Glomerular visceral epithelial cell (primary cell): Measurements from ENCODE around the gene SLC37A3.
"Not testable (repeated sequence)": the region's sequence is repeated elsewhere in the genome, so short reads cannot be mapped to it uniquely, and the experiment has no call there.

Source experiments
- DNase-seq: peaks from one replicate; pipeline ENCODE4 v3.0.0-alpha.2; 2016; ENCODE audit errors: extremely low spot score

SLC37A3 gene

DNA sequence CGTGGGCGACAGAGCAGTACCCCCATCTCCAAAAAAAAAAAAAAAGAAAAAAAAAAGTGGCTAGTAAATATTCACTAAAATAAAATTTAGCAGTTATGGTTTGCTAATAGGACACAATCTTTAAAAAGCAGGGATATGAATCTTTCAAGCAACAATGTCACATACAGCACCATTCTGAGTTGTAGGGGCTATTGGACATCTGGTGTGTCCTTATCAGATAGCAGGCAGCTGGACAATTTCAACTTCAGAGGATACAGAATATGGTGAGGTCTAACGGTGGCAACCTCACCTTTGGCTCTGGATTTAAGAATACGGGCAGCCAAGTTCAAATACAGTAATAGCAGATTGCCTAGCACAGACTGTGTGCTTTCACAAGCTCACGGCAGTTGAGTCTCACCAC, 51.1 kb downstream of the SLC37A3 start:
- no peak for DNase-seq

DNA sequence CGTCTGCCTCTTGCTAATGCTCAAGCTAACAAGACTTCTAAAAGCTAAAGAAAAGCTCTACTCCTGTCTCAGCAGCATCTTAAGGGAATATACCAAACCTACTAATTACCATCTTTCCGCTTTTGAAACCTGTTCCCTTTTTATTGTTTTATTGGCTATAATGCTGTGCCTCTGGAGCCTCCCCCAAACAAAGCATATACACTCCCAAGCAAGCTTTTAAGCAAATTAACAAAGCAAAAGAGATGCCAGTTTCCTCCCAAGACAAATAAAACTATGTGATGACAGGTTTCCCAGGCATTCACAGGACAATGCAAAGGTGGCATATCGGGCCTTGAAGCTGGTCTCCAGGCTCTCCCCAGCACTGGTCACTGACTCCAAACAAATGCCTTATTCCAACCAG, 52.9 kb downstream of the SLC37A3 start:
- no peak for DNase-seq

DNA sequence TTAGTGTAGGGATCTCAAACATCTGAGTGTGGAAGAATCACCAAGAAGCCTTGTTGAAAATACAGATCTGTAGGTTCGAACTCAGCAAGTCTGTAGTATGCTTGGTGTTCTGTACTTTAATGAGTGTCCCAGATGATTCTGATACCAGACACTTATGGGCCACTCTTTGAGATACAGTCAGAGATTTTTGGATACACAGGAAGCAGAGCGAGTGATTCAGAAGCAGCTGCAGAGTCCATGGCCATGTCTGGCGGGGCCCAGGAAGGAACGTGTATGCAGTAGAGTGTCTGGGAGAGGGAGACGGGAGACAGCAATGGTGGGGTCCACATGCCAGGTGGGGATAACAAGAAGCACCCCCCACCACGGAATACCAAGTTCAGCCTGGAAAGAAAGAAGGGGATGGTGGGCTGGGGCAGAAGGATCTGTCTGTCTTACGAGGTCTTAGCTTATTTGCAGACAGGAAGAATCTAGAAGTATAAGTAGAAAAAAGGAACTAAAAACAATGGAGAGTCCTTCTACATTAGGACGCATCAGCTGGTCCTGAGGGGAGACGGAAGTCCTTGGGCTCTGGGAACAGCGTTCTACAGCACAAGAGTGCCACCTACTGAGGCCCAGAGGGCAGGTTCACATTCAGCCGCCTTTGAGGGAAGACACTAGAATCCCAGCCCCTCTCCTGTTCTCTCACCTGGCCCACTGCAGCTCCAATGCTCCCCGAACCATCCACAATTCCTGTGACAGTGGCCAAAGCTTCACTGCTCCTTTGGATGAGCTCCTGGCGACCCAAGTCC, 55.4 kb downstream of the SLC37A3 start:
- no peak for DNase-seq

DNA sequence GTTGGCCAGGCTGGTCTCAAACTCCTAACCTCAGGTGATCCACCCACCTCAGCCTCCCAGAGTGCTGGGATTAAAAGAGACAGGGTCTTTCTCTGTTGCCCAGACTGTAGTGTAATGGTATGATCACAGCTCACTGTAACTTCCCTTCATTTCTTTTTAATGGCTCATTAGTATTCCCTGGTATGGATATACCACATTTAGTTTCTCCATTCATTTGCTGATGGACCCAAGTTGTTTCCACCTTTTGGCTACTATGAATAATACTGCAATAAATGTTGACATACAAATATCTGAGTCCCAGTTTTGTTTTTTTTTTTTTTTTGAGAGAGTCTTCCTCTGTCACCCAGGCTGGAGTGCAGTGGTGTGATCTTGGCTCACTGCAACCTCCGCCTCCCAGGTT, 59.4 kb downstream of the SLC37A3 start:
- DNase-seq: not testable (repeated sequence)

DNA sequence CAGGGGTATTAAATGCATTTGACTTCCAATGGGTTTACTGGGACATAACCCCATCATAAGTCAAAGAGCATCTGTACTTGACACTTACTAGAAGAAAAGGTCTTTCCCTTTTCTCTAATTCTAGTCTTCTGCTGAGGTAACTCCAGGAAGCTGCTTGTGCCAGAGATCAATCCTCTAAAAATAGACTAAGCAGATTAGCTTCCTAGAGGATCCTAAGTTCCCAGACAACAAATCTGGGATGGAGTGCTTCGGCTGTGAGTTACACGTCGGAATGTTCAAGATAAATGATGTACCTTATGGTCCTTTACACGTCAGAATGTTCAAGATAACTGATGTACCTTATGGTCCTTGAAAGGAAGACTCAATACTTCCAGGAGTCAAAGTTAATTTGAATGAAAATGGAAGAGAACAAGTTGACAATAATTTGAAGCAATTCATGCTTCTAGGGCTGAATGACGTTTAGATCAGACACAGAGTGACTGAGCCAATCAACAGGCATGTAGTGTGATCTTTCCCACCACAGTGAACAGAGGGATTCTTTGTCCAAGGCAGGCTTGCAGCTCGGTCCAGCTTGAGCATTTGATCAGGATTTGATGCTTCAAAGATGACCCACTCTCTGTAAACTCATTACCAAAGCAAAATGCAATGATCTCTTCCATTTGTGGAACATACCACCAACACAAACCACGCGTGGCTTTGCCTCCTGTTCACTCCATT, 63.8 kb downstream of the SLC37A3 start:
- no peak for DNase-seq

DNA sequence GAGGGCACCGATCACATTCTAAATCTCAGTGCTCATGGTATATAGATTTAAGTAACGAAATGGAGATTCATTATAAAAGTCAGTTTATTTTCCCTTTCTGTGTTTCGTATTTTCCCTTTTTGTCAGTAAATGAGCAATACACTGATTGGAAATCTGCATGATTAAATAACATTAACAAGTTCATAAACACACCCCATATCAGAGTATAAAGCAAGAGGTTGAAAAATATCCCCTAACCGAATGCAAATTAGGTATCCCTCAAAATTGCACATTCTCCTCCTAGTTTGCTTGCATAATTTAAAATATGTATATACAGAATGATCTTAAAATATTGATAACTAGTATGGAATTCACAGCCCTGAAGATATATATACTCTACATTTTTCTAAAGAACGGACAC, 64.6 kb downstream of the SLC37A3 start:
- no peak for DNase-seq

DNA sequence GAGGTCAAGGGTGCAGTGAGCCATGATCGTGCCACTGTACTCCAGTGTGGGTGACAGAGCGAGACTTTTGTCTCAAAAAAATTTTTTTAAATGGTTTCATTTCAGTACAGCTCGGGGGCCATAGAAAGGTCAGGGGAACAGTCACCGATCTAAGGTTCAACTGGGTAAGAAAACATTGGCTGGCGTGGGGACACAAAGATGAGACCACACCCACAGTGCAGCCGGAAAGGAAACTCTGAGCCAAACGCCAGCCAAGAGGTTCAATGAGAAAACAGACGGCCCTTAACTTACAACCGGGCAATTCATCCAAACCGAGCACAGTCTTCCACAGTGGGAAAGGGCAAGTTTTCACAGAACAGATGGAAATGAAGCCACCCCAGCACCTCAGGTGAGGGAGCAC, 65.1 kb downstream of the SLC37A3 start:
- no peak for DNase-seq

DNA sequence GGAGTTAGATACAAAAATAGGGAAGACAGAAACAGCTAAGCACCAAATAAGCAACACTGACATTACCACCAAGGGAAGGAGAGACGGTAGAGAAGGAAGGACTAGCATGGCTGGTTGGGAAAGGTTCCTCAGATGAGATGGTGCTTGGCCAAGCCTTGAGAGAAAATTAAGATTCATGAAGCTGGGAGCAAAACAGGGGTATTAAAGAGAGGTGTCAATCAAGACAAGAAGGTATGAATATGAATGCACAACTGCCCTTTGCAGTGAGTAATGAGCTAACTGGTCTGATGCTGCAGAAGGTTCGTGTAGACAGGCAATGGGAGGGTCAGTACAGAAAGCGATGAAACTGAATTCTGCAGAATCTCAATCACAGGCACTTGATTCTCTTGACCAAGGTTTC, 67.7 kb downstream of the SLC37A3 start:
- DNase-seq: no peak

DNA sequence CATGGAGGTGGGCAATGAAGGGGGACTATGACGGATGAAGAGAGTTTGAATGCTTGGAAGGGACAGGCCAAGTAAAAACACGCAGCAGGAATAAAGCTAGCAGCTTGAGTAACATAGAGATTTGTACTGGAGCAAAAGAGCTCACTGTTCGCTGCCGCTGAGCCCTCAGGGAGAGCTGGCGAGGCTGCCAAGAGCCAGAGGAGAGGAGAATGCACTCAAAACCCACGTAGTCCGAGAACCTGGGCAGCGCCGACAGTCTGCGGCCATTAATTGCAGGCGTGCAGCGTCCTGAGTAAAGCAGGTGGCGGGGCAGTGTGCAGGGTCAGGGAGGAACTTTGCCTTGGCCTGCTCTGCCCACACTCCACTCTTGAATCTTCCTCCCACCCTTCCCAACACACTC, 68.2 kb downstream of the SLC37A3 start:
- DNase-seq: no peak

DNA sequence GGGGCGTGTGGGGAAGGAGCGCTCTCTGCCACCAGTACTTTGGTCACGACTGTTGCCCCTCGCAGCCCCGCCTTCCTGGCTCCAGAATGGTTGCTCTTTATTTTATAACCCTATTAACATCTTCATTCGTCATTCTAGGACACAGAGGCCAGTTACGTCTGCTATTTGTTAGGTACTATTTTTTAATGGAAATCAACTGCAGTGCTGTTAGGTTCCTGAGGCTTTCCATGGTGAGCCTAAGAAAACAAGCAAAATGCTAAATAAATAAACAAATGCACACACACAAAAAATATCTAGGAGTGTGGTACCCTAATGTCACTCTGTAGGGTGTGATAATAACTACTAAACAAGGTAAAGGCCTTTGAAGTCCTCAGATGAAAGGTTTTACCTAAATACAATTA, 71.1 kb downstream of the SLC37A3 start:
- no peak for DNase-seq

DNA sequence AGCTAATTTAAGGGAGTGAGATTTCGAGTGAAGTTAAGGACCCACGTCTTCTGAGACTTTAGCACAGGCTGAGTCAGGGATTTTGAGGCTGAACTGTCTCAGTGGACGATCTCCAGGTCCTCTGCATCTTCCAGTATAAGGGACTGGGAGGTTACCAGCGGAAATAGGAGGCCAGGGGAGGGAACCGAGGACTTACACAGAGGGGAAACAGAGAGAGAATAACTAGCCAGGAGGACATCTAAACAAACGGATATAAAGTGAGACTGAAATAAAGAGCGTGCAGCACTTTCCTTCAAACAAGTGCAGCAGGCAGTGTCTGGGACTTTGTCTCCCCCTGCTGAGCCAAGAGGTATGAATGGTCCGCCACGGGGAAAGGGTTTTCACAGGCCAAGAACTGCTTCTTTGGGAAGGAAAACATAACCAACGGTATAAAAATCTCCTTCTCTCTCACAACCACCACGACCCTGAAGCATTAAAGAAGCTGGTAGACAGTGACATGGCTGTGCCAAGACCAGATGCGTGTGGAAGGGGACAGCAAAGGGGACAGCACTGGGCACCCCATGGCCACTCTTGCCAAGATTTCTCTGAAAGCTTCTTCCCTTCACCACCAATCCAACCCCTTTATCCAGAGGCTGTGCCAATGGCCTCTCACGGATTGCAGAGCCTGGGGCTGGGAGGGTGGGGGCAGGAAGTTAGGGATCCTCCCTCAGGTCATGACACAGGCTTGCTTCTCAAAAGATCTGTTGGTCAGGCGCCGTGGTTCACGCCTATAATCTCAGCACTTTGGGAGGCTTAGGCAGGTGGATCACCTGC, 72.0 kb downstream of the SLC37A3 start:
- peak; percentile 61 for DNase-seq

DNA sequence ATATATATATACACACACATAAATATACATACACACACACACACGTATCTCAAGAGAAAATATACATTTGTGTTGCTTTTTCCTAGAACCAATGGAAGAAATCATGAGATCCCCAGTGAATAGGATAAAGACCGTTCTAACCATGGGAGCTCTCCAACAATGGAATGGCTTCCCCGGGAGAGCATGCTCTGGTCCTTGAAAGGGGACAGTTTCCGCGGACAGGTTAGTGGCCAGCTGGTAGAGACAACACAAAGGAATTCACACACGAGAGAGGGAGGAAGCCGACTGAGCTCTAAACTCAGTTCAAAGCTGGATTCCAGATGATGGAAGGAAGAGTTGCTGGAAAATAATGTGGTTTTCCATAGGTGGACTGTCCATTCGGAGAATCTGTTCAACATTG, 72.7 kb downstream of the SLC37A3 start:
- DNase-seq: no peak

DNA sequence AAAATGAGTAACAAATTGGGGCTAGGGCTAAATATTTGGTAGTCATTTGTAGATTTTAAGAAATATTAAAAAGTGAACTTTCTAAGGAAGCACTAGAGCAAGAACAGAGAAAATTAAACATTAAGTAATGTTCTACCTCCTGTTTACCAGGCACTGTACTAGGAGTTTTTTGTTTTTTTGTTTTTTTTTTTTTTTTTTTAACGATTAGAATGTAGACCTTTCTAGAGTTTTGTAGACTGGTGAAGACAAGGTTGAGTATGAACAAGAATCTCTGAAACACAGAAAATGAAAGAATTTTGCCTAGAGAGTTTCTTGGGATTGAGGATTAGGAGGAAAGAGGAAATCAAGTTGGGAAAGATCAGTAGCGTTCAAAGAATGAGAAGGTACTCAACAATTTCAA, 73.6 kb downstream of the SLC37A3 start:
- DNase-seq: no peak

DNA sequence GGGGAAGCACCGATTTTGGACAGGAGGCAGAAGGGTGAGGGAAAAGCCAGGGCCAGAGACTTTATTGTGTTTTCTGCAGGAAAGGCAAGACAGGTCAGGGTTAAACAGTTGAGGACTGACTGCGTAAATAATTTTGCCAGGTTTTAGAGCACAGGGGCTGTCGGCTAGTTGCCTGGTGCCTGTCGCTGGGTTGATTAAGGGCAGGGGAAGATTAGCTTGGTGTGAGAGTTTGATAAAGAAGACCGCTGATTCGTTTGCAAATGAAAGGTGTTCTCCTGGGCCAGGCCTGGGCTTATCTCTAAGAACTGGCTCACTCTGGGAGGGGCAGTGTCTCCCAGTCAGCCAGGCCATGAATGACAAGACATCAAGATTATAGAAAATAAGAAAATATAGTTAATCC, 75.6 kb downstream of the SLC37A3 start:
- no peak for DNase-seq

DNA sequence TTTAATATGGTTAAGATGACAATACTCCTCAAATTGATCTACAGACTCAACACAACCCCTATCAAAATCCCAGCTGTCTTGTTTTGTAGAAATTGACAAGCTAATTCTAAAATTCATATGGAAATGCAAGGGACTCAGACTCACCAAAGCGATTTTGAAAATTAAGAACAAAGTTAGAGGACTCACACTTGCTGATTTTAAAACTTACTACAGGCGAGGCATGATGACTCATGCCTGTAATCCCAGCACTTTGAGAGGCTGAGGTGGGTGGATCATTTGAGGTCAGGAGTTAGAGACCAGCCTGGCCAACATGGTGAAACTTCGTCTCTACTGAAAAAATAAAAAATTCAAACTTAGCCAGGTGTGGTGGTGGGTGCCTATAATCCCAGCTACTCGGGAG, 78.3 kb downstream of the SLC37A3 start:
- DNase-seq: not testable (repeated sequence)

DNA sequence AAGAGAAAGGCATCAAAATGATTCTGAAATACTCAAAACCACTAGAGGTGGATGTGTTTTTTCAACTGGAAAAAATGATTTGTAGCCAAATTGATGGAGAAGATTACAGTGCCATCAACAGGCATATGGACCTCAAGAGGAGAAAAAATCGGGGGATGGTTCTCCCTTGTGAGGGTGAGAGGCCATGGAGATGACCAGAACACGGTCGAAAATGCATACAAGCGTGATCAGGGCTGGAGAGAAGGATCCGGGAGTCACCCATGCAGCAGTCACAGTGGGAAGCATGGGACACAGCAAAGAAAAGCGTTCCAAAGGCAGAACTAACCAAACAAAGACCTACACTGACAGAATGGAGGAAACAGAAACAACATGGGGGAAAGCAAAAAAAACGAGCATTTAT, 80.3 kb downstream of the SLC37A3 start:
- DNase-seq: no peak

DNA sequence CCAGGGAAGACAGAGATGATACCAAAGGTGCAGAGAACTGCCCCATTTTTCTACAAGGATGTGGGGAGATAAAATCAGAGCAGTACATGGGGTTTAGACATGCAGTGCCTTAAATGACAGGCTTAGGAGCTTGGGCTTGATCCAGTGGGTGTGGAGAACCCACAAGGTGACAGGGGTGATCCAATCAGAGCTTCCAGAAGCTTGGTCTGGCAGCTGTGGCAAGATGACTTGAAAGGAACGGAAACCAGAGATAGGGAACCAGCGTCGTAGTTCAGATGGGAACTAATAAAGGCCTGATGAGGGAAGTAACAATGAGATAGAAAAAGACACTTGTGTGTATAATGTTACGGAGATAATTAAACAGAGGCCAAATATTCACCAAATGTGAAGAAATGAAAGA, 80.7 kb downstream of the SLC37A3 start:
- DNase-seq: no peak

DNA sequence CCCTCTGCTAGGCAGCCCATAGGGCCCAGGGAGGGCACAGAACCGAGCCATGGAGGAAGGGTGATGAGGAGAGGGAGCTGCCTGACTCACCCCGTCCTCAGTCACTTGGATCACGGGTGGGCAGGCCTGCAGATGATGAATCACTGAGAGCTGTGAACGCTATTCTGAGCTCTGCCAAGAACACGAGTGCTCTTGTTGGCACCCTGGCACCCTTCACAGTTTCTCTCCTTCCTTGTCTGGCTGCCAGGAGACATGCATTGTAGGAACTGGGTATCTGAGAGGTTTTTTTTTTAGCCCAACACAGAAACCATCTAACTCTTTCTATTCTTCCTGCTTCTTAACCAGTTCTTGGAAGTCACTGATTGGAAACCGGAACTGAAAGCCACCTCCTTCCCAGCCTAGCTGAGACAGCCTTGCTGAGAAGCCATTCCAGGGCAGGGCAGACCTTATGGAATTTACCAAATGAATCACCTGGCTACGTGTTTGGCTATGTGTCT, 82.1 kb downstream of the SLC37A3 start:
- peak; percentile 72 for DNase-seq

DNA sequence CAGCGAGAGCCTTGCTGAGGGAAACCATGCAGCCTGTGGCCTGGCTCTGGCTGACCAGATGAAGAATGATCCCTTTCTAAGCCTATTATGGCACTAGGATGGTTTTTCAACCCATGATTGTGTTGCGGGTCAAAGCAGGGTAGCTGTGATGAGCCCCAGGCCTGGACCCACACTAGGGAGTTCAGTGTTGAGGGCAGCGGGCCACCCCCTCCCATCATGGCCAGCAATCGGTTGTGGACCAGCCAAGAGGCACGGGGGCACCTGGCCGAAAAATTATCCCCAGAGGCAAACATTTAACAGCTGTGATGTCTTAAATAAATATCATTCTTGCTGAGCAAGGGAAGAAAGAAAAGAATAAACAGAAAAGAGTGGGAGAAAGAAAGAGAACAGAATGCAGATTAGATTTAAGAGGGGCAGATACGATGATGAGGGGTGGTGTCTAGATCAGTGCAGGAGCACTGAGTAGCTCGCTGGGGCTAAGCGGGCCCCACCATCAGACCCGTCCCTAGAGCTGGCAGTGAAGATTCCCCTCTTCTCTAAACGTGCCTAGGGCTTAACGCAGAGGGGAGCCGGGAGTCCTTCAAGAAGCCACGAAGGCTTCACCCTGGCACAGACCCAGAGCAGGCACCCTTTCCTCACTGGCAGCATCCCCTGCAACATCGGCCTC, 82.7 kb downstream of the SLC37A3 start:
- no peak for DNase-seq

DNA sequence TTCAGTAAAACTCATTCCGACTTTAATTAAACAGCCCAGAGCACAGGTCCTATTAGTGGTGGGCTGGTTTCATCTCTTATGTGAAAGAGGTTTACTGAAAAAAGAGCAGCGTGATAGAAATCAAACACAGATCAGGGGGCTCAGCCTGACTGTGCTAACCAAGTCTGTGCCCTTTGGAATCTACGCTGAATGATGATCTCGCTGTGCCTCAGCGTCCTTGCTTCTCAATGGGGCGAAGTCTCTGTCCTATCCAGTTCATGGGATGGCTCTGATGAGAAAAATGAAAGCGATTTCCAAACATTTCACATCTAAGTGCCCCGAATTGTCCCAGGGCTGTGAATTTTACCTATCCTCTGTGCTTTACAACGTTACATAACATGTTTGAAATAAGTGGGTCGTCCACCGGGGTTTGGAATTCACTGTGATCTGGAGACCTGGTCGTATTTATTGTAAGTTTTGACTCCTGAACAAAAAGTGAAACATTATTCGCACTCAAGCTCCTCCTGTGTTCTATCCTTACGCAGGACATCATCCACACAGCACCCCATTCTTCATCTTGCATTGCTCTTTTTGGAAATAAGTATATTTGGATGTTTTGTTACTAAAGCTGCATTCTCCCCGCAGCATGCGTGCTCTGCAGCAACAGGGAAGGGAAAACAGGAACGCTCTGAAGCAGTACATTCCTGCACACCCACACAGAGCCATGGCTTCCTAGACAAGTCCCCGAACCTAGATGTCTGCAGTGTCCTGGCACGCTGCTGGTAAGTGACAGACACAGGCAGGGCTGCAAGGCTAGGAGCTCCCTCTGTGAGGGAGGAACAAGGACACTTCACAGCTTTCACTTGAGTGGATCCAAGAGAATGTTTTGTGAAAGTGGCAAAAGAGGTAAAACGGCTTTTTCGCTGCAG, 83.5 kb downstream of the SLC37A3 start:
- no peak for DNase-seq
